HepG2 (cell line): ENCODE measurements around the gene LINGO3. TPM values are rescaled to one million over a fixed set of nuclear protein-coding genes. Genes with fewer than 3 reads are reported as not detected.

Experiments
- CHCHD3 ChIP-seq: sonication (generic); formaldehyde crosslinking; IDR thresholded peaks from 2 replicates; pipeline ENCODE4 v1.8.0; 2022; ENCODE audit warnings: mild to moderate bottlenecking, missing genetic modification reagents, moderate library complexity
- HDAC1 ChIP-seq: sonication (generic); formaldehyde crosslinking; IDR thresholded peaks from 2 replicates; pipeline ENCODE4 v1.5.1; 2020; ENCODE audit warnings: mild to moderate bottlenecking, missing genetic modification reagents
- HES4 ChIP-seq: sonication (generic); formaldehyde crosslinking; IDR thresholded peaks from 2 replicates; pipeline ENCODE4 v1.9.0; 2021; ENCODE audit warnings: mild to moderate bottlenecking, missing genetic modification reagents, borderline replicate concordance
- PHF8 ChIP-seq: sonication (generic); formaldehyde crosslinking; IDR thresholded peaks from 2 replicates; pipeline ENCODE4 v1.5.0; 2020; ENCODE audit warnings: missing genetic modification reagents
- SIN3A ChIP-seq: IDR thresholded peaks from 2 replicates; pipeline ENCODE4 v1.6.1; 2011; ENCODE audit warnings: low read depth, mild to moderate bottlenecking, control low read depth, low read length, borderline replicate concordance
- SP1 ChIP-seq, 2 experiments: fragments of 450-650 bp in 1 of 2; sonication (generic) in 1 of 2; formaldehyde crosslinking in 1 of 2; IDR thresholded peaks; 2 replicates each; pipeline versions ENCODE4 v1.4.0 to v1.6.1; 2016 to 2020; ENCODE audit warnings: missing genetic modification reagents in 1 of 2
- TSC22D2 ChIP-seq: sonication (generic); formaldehyde crosslinking; IDR thresholded peaks from 2 replicates; pipeline ENCODE4 v1.5.1; 2020; ENCODE audit warnings: missing genetic modification reagents, mild to moderate bottlenecking, borderline replicate concordance
- ZFYVE20 ChIP-seq: sonication (generic); formaldehyde crosslinking; IDR thresholded peaks from 2 replicates; pipeline ENCODE4 v1.8.0; 2023; ENCODE audit warnings: low read depth, mild to moderate bottlenecking, moderate library complexity, missing genetic modification reagents, borderline replicate concordance
- ZNF17 ChIP-seq: sonication (generic); formaldehyde crosslinking; IDR thresholded peaks from 2 replicates; pipeline ENCODE4 v1.5.0; 2020; ENCODE audit warnings: mild to moderate bottlenecking, missing genetic modification reagents
- ZNF33A ChIP-seq: sonication (generic); formaldehyde crosslinking; IDR thresholded peaks from 2 replicates; pipeline ENCODE4 v1.5.1; 2020; ENCODE audit warnings: missing genetic modification reagents, mild to moderate bottlenecking, moderate library complexity, borderline replicate concordance
- ZNF607 ChIP-seq: sonication (generic); formaldehyde crosslinking; IDR thresholded peaks from 2 replicates; pipeline ENCODE4 v1.5.1; 2020; ENCODE audit warnings: missing genetic modification reagents, mild to moderate bottlenecking, borderline replicate concordance
- ZNF766 ChIP-seq: sonication (generic); formaldehyde crosslinking; IDR thresholded peaks from 2 replicates; pipeline ENCODE4 v1.5.0; 2020; ENCODE audit warnings: missing genetic modification reagents, borderline replicate concordance
- polyA plus RNA-seq, 8 experiments: library from polyadenylated mRNA; depleted of rRNA in 3 of 8; stranded (reverse) in 7 of 8; unstranded in 1 of 8; fragments of >200 nt; fragmentation: Illumina TruSeq in 4 of 8; extraction: Trizol in 4 of 8; gene quantifications; 2 replicates each; pipeline versions ENCODE4 v1.2.1 to v1.2.3, GENCODE V29; 2011 to 2016; ENCODE audit warnings: low read depth in 4 of 8, missing spikeins in 1 of 8, mixed read lengths in 1 of 8; ENCODE audit not compliant: insufficient read depth in 1 of 8
- total RNA-seq, 5 experiments: library from RNA; depleted of rRNA; stranded (reverse); fragments of >200 nt; fragmentation: Illumina TruSeq; extraction: Trizol; gene quantifications; 2 replicates each; pipeline ENCODE4 v1.2.3, GENCODE V29; 2016; ENCODE audit warnings: low read depth in 1 of 5
- TF ChIP-seq, protein P1 (sequence below): IDR thresholded peaks from 2 replicates; pipeline ENCODE4 v1.6.1; 2016; ENCODE audit warnings: missing compliant biosample characterization, missing genetic modification reagents, borderline replicate concordance
- TF ChIP-seq, protein P2 (sequence below): sonication (generic); formaldehyde crosslinking; IDR thresholded peaks from 2 replicates; pipeline ENCODE4 v1.4.0; 2020; ENCODE audit warnings: missing genetic modification reagents
- TF ChIP-seq, protein P3 (sequence below): sonication (generic); formaldehyde crosslinking; IDR thresholded peaks from 2 replicates; pipeline ENCODE4 v1.5.0; 2020; ENCODE audit warnings: mild to moderate bottlenecking, missing genetic modification reagents, borderline replicate concordance
- TF ChIP-seq, protein P4 (sequence below): sonication (generic); formaldehyde crosslinking; IDR thresholded peaks from 2 replicates; pipeline ENCODE4 v1.8.0; 2022; ENCODE audit warnings: missing genetic modification reagents, mild to moderate bottlenecking, inconsistent platforms, borderline replicate concordance
- TF ChIP-seq, protein P5 (sequence below): sonication (generic); formaldehyde crosslinking; IDR thresholded peaks from 2 replicates; pipeline ENCODE4 v1.5.0; 2020; ENCODE audit warnings: mild to moderate bottlenecking, missing genetic modification reagents, moderate library complexity

LINGO3 gene
- total and polyA plus RNA-seq, 2 of the 13 experiments (the other 11 are each of a cell fraction or from before 2014, with no cell fraction given), result not detected

DNA sequence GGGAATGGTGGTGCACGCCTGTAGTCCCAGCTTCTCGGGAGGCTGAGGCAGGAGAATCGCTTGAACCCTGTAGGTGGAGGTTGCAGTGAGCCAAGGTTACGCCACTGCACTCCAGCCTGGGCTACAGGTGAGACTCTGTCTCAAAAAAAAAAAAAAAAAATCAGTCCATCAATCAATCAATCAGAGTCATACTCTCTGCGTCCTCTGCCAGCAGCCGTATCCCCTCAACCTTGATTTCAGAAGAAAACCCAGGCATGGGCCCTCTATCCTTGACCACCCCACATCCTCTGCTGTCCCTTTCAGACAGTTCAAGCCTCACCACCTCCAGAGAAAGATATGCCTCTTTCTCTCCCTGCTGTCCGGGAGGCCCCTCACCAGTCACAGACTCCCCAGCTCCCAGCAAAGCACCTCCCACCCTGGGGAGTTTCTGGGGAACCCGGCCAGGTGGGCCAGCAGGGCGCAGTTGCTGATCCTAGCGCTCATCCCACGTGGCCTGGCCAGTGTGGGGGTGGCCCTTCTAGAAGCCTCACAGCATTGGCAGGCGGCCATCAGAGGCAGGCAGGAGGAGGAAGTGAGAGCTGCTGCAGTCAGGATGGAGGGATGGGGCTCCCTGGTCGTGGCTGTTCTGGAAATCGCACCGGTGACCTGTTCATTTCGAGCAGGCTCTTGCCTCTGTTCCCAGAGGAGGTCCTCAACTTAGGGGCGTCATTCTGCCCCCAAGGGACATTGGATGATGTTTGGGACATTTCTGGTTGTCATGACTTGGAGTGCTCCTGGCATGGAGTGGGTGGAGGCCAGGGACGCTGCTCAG lies 41.6 kb downstream of the LINGO3 start (continued):
- TF ChIP-seq, protein P1, sequence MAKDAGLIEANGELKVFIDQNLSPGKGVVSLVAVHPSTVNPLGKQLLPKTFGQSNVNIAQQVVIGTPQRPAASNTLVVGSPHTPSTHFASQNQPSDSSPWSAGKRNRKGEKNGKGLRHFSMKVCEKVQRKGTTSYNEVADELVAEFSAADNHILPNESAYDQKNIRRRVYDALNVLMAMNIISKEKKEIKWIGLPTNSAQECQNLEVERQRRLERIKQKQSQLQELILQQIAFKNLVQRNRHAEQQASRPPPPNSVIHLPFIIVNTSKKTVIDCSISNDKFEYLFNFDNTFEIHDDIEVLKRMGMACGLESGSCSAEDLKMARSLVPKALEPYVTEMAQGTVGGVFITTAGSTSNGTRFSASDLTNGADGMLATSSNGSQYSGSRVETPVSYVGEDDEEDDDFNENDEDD, result peak; percentile 82
- no peak for TF ChIP-seq HES4 (CRISPR knock-in tag)
- TF ChIP-seq ZNF607 (CRISPR knock-in tag), result no peak
- no peak for TF ChIP-seq ZFYVE20 (CRISPR knock-in tag)
- no peak for TF ChIP-seq ZNF766 (CRISPR knock-in tag)
- no peak for TF ChIP-seq TSC22D2 (CRISPR knock-in tag)
- TF ChIP-seq, protein P2, sequence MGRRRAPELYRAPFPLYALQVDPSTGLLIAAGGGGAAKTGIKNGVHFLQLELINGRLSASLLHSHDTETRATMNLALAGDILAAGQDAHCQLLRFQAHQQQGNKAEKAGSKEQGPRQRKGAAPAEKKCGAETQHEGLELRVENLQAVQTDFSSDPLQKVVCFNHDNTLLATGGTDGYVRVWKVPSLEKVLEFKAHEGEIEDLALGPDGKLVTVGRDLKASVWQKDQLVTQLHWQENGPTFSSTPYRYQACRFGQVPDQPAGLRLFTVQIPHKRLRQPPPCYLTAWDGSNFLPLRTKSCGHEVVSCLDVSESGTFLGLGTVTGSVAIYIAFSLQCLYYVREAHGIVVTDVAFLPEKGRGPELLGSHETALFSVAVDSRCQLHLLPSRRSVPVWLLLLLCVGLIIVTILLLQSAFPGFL (CRISPR knock-in tag), result no peak
- TF ChIP-seq PHF8, result peak; percentile 38; the same call in 1 of the 2 replicates
- TF ChIP-seq, protein P3, sequence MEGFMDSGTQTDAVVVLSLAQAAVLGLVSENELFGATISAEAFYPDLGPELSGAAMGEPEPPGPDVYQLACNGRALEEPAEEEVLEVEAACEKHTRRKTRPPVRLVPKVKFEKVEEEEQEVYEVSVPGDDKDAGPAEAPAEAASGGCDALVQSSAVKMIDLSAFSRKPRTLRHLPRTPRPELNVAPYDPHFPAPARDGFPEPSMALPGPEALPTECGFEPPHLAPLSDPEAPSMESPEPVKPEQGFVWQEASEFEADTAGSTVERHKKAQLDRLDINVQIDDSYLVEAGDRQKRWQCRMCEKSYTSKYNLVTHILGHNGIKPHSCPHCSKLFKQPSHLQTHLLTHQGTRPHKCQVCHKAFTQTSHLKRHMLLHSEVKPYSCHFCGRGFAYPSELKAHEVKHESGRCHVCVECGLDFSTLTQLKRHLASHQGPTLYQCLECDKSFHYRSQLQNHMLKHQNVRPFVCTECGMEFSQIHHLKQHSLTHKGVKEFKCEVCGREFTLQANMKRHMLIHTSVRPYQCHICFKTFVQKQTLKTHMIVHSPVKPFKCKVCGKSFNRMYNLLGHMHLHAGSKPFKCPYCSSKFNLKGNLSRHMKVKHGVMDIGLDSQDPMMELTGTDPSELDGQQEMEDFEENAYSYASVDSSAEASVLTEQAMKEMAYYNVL (CRISPR knock-in tag), result no peak
- TF ChIP-seq, protein P4, sequence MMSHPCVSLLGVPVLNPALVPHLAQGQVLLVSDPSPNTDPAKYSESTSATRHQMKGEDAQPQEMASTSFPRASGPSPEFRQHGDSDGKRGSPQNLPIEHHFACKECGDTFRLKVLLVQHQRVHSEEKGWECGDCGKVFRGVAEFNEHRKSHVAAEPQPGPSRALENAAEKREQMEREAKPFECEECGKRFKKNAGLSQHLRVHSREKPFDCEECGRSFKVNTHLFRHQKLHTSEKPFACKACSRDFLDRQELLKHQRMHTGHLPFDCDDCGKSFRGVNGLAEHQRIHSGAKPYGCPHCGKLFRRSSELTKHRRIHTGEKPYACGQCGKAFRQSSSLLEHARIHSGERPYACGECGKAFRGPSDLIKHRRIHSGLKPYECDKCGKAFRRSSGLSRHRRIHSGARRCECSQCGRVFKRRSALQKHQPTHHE (CRISPR knock-in tag), result no peak
- TF ChIP-seq CHCHD3 (CRISPR knock-in tag), result no peak
- TF ChIP-seq SP1 (IDR thresholded peaks at IDR 0.05), result no peak
- peak; percentile 13; the same call in 1 of the 2 replicates for TF ChIP-seq SP1 (CRISPR knock-in tag; IDR thresholded peaks at IDR 0.05)
- 0 out of 2 replicates have a peak, but pooled peaks have one; percentile 28 for TF ChIP-seq SIN3A
- TF ChIP-seq ZNF33A (CRISPR knock-in tag), result no peak
- TF ChIP-seq, protein P5, sequence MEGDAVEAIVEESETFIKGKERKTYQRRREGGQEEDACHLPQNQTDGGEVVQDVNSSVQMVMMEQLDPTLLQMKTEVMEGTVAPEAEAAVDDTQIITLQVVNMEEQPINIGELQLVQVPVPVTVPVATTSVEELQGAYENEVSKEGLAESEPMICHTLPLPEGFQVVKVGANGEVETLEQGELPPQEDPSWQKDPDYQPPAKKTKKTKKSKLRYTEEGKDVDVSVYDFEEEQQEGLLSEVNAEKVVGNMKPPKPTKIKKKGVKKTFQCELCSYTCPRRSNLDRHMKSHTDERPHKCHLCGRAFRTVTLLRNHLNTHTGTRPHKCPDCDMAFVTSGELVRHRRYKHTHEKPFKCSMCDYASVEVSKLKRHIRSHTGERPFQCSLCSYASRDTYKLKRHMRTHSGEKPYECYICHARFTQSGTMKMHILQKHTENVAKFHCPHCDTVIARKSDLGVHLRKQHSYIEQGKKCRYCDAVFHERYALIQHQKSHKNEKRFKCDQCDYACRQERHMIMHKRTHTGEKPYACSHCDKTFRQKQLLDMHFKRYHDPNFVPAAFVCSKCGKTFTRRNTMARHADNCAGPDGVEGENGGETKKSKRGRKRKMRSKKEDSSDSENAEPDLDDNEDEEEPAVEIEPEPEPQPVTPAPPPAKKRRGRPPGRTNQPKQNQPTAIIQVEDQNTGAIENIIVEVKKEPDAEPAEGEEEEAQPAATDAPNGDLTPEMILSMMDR (CRISPR knock-in tag), result peak; percentile 23
- peak; percentile 59; the same call in 1 of the 2 replicates for TF ChIP-seq HDAC1 (CRISPR knock-in tag)
- no peak for TF ChIP-seq ZNF17 (CRISPR knock-in tag)
